ENCODE measurements around the gene PCDH17. TPM values are rescaled to one million over a fixed set of nuclear protein-coding genes. Genes with fewer than 3 reads are reported as not detected.
A peak's percentile ranks its signal among the peaks of the same experiment; 100 is the strongest.

The PCDH17 gene
- total RNA-seq: 9.4 TPM

GRCh38 chr13:57631596-57632275 lies at the start of gene PCDH17:
TSS of gene PCDH17 (plus strand) at chr13:57631744. CDS start at chr13:57632547, 803 bp downstream.
- DNase-seq (ENCODE audit: low spot score): peak; percentile 54

- no peak for DNase-seq (ENCODE audit: low spot score)
Observed at GRCh38 chr13:57582032-57582431, 49.5 kb upstream of the PCDH17 start.

- no peak for DNase-seq (ENCODE audit: low spot score)
Observed at GRCh38 chr13:57583529-57583928, 48.0 kb upstream of the PCDH17 start.

- DNase-seq (ENCODE audit: low spot score): no peak
Observed at GRCh38 chr13:57588639-57589038, 42.9 kb upstream of the PCDH17 start.

- no peak for DNase-seq (ENCODE audit: low spot score)
Observed at GRCh38 chr13:57595775-57596174, 35.8 kb upstream of the PCDH17 start.

GRCh38 chr13:57601536-57601935 lies 30.0 kb upstream of the PCDH17 start:
- no peak for DNase-seq (ENCODE audit: low spot score)

- no peak for DNase-seq (ENCODE audit: low spot score)
Observed at GRCh38 chr13:57604442-57604841, 27.1 kb upstream of the PCDH17 start.

- DNase-seq (ENCODE audit: low spot score): no peak
Observed at GRCh38 chr13:57611969-57612368, 19.6 kb upstream of the PCDH17 start.

- DNase-seq (ENCODE audit: low spot score): no peak
Observed at GRCh38 chr13:57612568-57612967, 19.0 kb upstream of the PCDH17 start.

GRCh38 chr13:57624565-57625435 lies 6.7 kb upstream of the PCDH17 start:
- DNase-seq (ENCODE audit: low spot score): peak; percentile 56

GRCh38 chr13:57627663-57628062 lies 3.9 kb upstream of the PCDH17 start:
- DNase-seq (ENCODE audit: low spot score): no peak

GRCh38 chr13:57629391-57629804 lies 2.1 kb upstream of the PCDH17 start:
- DNase-seq (ENCODE audit: low spot score): peak; percentile 12

GRCh38 chr13:57629821-57630235 lies 1.7 kb upstream of the PCDH17 start:
- DNase-seq (ENCODE audit: low spot score): peak; percentile 92

GRCh38 chr13:57630661-57631595 lies 616 bp upstream of the PCDH17 start:
- peak; percentile 10 for DNase-seq (ENCODE audit: low spot score)

GRCh38 chr13:57632276-57633140 lies 964 bp downstream of the PCDH17 start:
- DNase-seq (ENCODE audit: low spot score): peak; percentile 10

- DNase-seq (ENCODE audit: low spot score): peak; percentile 55
Observed at GRCh38 chr13:57633141-57633949, 1.8 kb downstream of the PCDH17 start.

GRCh38 chr13:57633950-57634838 lies 2.6 kb downstream of the PCDH17 start:
- no peak for DNase-seq (ENCODE audit: low spot score)

GRCh38 chr13:57634839-57635165 lies 3.3 kb downstream of the PCDH17 start:
- no peak for DNase-seq (ENCODE audit: low spot score)

GRCh38 chr13:57635541-57636085 lies 4.1 kb downstream of the PCDH17 start:
- no peak for DNase-seq (ENCODE audit: low spot score)
